B cell (primary cell): ENCODE data around the gene MS4A4E. TPM values are rescaled to one million over a fixed set of nuclear protein-coding genes. Genes with fewer than 3 reads are reported as not detected.

Experiments used
- ATAC-seq: fragments of 200-7000 bp; cut with Tn5 transposase; one replicate; pipeline ENCODE4 v1.10.0; 2021; ENCODE audit warnings: low read depth, mild to moderate bottlenecking, moderate number of reproducible peaks, moderate library complexity
- CTCF ChIA-PET: fragments of 350-600 bp; sonication (Branson Sonifier 250); formaldehyde crosslinking; loops from one replicate; lab custom pipeline; 2021; ENCODE audit warnings: antibody characterized with exemption, inconsistent platforms; lab: Charles Lee
- POLR2A ChIA-PET: fragments of 350-600 bp; sonication (Branson Sonifier 250); formaldehyde crosslinking; loops from one replicate; lab custom pipeline; 2021; ENCODE audit warnings: antibody characterized with exemption; lab: Charles Lee
- DNase-seq: peaks from one replicate; pipeline ENCODE4 v3.0.0; 2013
- H2AFZ ChIP-seq: 2 replicates; pipeline ENCODE4 v1.6.1; 2012; ENCODE audit warnings: mild to moderate bottlenecking, low read depth, low read length; ENCODE audit not compliant: insufficient read depth, poor library complexity, severe bottlenecking
- H3K27ac ChIP-seq, 2 donors: 1 replicate in 1 of 2; 2 replicates in 1 of 2; pipeline ENCODE4 v1.5.1; 2012 to 2013; ENCODE audit warnings: low read length in 2 of 2, mild to moderate bottlenecking in 2 of 2, moderate library complexity in 1 of 2
- H3K27me3 ChIP-seq, 4 experiments: fragments of 200-600 bp in 1 of 4; sonication (generic) in 1 of 4; replicated peaks in 1 of 4; 1 replicate in 2 of 4; 2 replicates in 2 of 4; pipeline versions ENCODE4 v1.6.1 to v1.7.0; 2013 to 2016; ENCODE audit warnings: low read length in 3 of 4, mild to moderate bottlenecking in 2 of 4, mixed read lengths in 1 of 4, moderate library complexity in 1 of 4; ENCODE audit not compliant: insufficient read depth in 4 of 4, control insufficient read depth in 3 of 4; ENCODE audit errors: control extremely low read depth in 1 of 4
- H3K36me3 ChIP-seq, 2 experiments: replicated peaks in 1 of 2; 1 replicate in 1 of 2; 2 replicates in 1 of 2; pipeline versions ENCODE4 v1.6.1 to v1.7.1; 2013; ENCODE audit warnings: low read length in 1 of 2; ENCODE audit not compliant: insufficient read depth in 2 of 2, control insufficient read depth in 1 of 2; ENCODE audit errors: control extremely low read depth in 1 of 2, extremely low read depth in 1 of 2
- H3K4me1 ChIP-seq, 2 donors: fragments of 200-600 bp in 1 of 2; sonication (generic) in 1 of 2; 1 replicate in 1 of 2; 2 replicates in 1 of 2; pipeline versions ENCODE4 v1.5.1 to v1.6.1; 2013 to 2017; ENCODE audit warnings: low read length in 2 of 2; ENCODE audit not compliant: control insufficient read depth in 2 of 2, insufficient read depth in 2 of 2
- H3K4me2 ChIP-seq: replicated peaks from 2 replicates; pipeline ENCODE3; 2012; ENCODE audit warnings: mild to moderate bottlenecking, low read depth, low read length; ENCODE audit not compliant: poor library complexity, severe bottlenecking
- H3K4me3 ChIP-seq, 5 experiments: fragments of 200-600 bp in 1 of 5; sonication (generic) in 1 of 5; 1 replicate in 3 of 5; 2 replicates in 2 of 5; pipeline versions ENCODE4 v1.5.1 to v1.7.0; 2011 to 2016; ENCODE audit warnings: low read length in 4 of 5, mild to moderate bottlenecking in 4 of 5, low read depth in 2 of 5, control low read depth in 1 of 5, moderate library complexity in 1 of 5; ENCODE audit not compliant: insufficient read depth in 1 of 5; ENCODE audit errors: control extremely low read depth in 1 of 5, extremely low read depth in 1 of 5
- H3K79me2 ChIP-seq: fragments of 200-600 bp; sonication (generic); one replicate; pipeline ENCODE4 v1.6.0; 2016; ENCODE audit warnings: low read length; ENCODE audit not compliant: control insufficient read depth, insufficient read depth
- H3K9ac ChIP-seq: fragments of 200-600 bp; sonication (generic); 2 replicates; pipeline ENCODE4 v1.6.1; 2017; ENCODE audit warnings: mild to moderate bottlenecking, low read length, moderate library complexity
- H3K9me3 ChIP-seq, 3 donors: one replicate each; pipeline versions ENCODE4 v1.6.1 to v1.7.1; 2013; ENCODE audit warnings: low read length in 2 of 3; ENCODE audit not compliant: control insufficient read depth in 2 of 3, insufficient read depth in 1 of 3; ENCODE audit errors: control extremely low read depth in 1 of 3
- H4K20me1 ChIP-seq: 2 replicates; pipeline ENCODE4 v1.6.0; 2012; ENCODE audit warnings: mild to moderate bottlenecking, low read length; ENCODE audit not compliant: insufficient read depth, control insufficient read depth, poor library complexity, severe bottlenecking
- H3K27ac Mint-ChIP-seq: one replicate; pipeline ENCODE4 v1.8.0; 2021; ENCODE audit warnings: mixed read lengths
- H3K27me3 Mint-ChIP-seq: one replicate; pipeline ENCODE4 v1.8.0; 2021; ENCODE audit warnings: mixed read lengths
- H3K4me1 Mint-ChIP-seq: one replicate; pipeline ENCODE4 v1.8.0; 2021; ENCODE audit warnings: mixed read lengths
- H3K4me3 Mint-ChIP-seq: one replicate; pipeline ENCODE4 v1.8.0; 2021; ENCODE audit warnings: mixed read lengths
- H3K9me3 Mint-ChIP-seq: one replicate; pipeline ENCODE4 v1.8.0; 2022; ENCODE audit warnings: mixed read lengths; ENCODE audit not compliant: insufficient read depth
- CTCF ChIP-seq: fragments of 200-600 bp; IDR thresholded peaks from one replicate; pipeline ENCODE4 v1.8.0; 2022; ENCODE audit warnings: antibody characterized with exemption, mild to moderate bottlenecking
- EZH2 ChIP-seq: IDR thresholded peaks from 2 replicates; pipeline ENCODE4 v1.6.1; 2012; ENCODE audit warnings: borderline replicate concordance, low read depth, mild to moderate bottlenecking, moderate library complexity, low read length; ENCODE audit not compliant: insufficient read depth, poor library complexity, severe bottlenecking
- WGBS: methylation state at CpG from one replicate; pipeline ENCODE4 v1.1.5; 2013; ENCODE audit warnings: missing lambda C conversion rate; ENCODE audit not compliant: insufficient coverage; 5-methylcytosine and 5-hydroxymethylcytosine counted together
- intact Hi-C: fragments of 100-400 bp; cut with micrococcal nuclease; formaldehyde crosslinking; loops from one replicate; pipeline ENCODE4 v1.10.0; 2022
- polyA plus RNA-seq: library from polyadenylated mRNA; depleted of rRNA; stranded (reverse); fragments of >200 nt; gene quantifications from 2 replicates; pipeline ENCODE4 v1.2.3, GENCODE V29; 2012
- total RNA-seq, 2 donors: library from RNA; stranded (reverse); fragments of 120-200 nt in 1 of 2; gene quantifications; 1 replicate in 1 of 2; 2 replicates in 1 of 2; pipeline versions ENCODE4 v1.2.3 to v1.2.4, GENCODE V29; 2013 to 2022

MS4A4E gene
- total and polyA plus RNA-seq, 2 donors (not counting 1 experiment from before 2014, with no cell fraction given), result 0.27 to 0.42 TPM

- Mint-ChIP-seq H3K4me1 (no peaks in the 10 kb centered on the region), H3K9me3 (no peaks in the 10 kb centered on the region), H3K27ac (no peak overlapping the region), H3K27me3 (no peaks in the 10 kb centered on the region), H3K4me3 (no peak overlapping the region)
- Histone ChIP-seq H3K27ac (no peak overlapping the region), H3K79me2 (no peaks in the 10 kb centered on the region), H3K4me1 (no peaks in the 10 kb centered on the region), H3K27me3 (no peaks in the 10 kb centered on the region), H3K9ac (no peak overlapping the region), H4K20me1 (no peaks in the 10 kb centered on the region), H3K4me3 (no peak overlapping the region), H2AFZ (no peak overlapping the region), H3K4me2 (no peak overlapping the region), H3K36me3 (no peaks in the 10 kb centered on the region), H3K9me3 (no peaks in the 10 kb centered on the region)
- POLR2A ChIA-PET, result no interaction called here
- intact Hi-C loops, result no loop called here
- no peak for TF ChIP-seq EZH2
- no peak for TF ChIP-seq CTCF
- CTCF ChIA-PET, result no interaction called here
- DNase-seq, result no peak
- no peak for ATAC-seq
- 71% methylated on average over 1 of the region's 3 CpGs for WGBS
These were observed 21.2 kb downstream of the MS4A4E start for GRCh38 chr11:60221692-60222091.

GRCh38 chr11:60221181-60221580 is 21.8 kb downstream of the MS4A4E start:
- Mint-ChIP-seq H3K27ac (no peak overlapping the region), H3K9me3 (no peaks in the 10 kb centered on the region), H3K27me3 (no peaks in the 10 kb centered on the region), H3K4me3 (no peak overlapping the region), H3K4me1 (no peaks in the 10 kb centered on the region)
- H2AFZ ChIP-seq, result no peak overlapping the region
- TF ChIP-seq CTCF, result no peak
- TF ChIP-seq EZH2, result no peak
- no peaks in the 10 kb centered on the region for H3K9me3 ChIP-seq
- no peak overlapping the region for H3K9ac ChIP-seq
- no peak overlapping the region for H3K27ac ChIP-seq
- ATAC-seq (no peak), DNase-seq (no peak)
- H4K20me1 ChIP-seq, result no peaks in the 10 kb centered on the region
- no peaks in the 10 kb centered on the region for H3K36me3 ChIP-seq
- no peaks in the 10 kb centered on the region for H3K27me3 ChIP-seq
- CTCF ChIA-PET, result no interaction called here
- no peaks in the 10 kb centered on the region for H3K4me1 ChIP-seq
- 75% methylated on average over 3 of the region's 3 CpGs for WGBS
- intact Hi-C loops, result no loop called here
- POLR2A ChIA-PET, result no interaction called here
- no peaks in the 10 kb centered on the region for H3K79me2 ChIP-seq
- no peak overlapping the region for H3K4me3 ChIP-seq
- no peak overlapping the region for H3K4me2 ChIP-seq
